Peyer's patch (tissue), 4 donors: Measurements from ENCODE around the gene PPFIBP2. TPM values are rescaled to one million over a fixed set of nuclear protein-coding genes. Genes with fewer than 3 reads are reported as not detected.
A peak's percentile ranks its signal among the peaks of the same experiment; 100 is the strongest.

ENCODE experiments used
- DNase-seq, 3 donors: peaks; one replicate each; pipeline ENCODE4 v3.0.0-alpha.2; 2017 to 2019
- H3K27ac ChIP-seq, 4 donors: fragments of 200-600 bp; sonication (generic); one replicate each; pipeline ENCODE4 v1.5.1; 2016 to 2019
- H3K27me3 ChIP-seq, 2 donors: fragments of 200-600 bp; sonication (generic); one replicate each; pipeline ENCODE4 v1.5.1; 2019
- H3K36me3 ChIP-seq, 3 donors: fragments of 200-600 bp; sonication (generic); one replicate each; pipeline ENCODE4 v1.5.1; 2016 to 2019
- H3K4me1 ChIP-seq, 4 donors: fragments of 200-600 bp; sonication (generic); one replicate each; pipeline ENCODE4 v1.5.1; 2016 to 2019
- H3K4me3 ChIP-seq, 4 donors: fragments of 200-600 bp; sonication (generic); 1 replicate in 3 of 4; 2 replicates in 1 of 4; pipeline ENCODE4 v1.5.1; 2016 to 2019; ENCODE audit warnings: mild to moderate bottlenecking in 1 of 4
- H3K9me3 ChIP-seq, 4 donors: fragments of 200-600 bp; sonication (generic); one replicate each; pipeline ENCODE4 v1.5.1; 2016 to 2019; ENCODE audit warnings: mild to moderate bottlenecking in 1 of 4
- POLR2A ChIP-seq, 2 donors: fragments of 450-650 bp; IDR thresholded peaks; one replicate each; pipeline ENCODE4 v1.5.1; 2017; ENCODE audit warnings: antibody characterized with exemption in 2 of 2, mild to moderate bottlenecking in 2 of 2, moderate library complexity in 2 of 2
- total RNA-seq, 4 donors: library from RNA; depleted of rRNA; stranded (reverse); fragments of >200 nt; gene quantifications; one replicate each; pipeline ENCODE4 v1.1.0, GENCODE V29; 2016
- TF ChIP-seq, protein P1 (sequence below), 6 experiments: fragments of 450-650 bp in 4 of 6; fragments of 200-600 bp in 2 of 6; sonication (generic) in 1 of 6; IDR thresholded peaks; one replicate each; pipeline ENCODE4 v1.5.1; 2017 to 2019; ENCODE audit warnings: antibody characterized with exemption in 6 of 6, mild to moderate bottlenecking in 3 of 6, moderate library complexity in 1 of 6

The PPFIBP2 gene
- total RNA-seq, 4 donors from 2014 or later: 74.6 to 245 (median 148) TPM

DNA sequence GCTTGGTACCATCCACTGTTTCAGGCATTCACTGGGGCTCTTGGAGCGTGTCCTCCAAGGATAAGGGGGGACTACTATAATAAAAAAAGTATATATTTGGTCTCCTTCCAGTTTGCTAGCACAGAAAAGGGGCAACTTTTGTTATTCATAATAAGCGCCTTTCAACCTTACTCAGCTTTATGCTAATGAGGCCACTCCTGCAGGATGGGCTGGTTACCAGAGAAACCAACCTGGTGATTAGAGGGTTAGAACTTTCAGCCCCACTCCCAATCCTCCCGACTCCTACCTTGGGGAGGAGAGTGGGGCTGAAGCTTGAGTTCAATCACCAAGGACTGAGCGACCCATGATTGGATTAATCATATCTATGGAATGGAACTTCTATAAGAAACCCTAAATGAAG lies 31.8 kb downstream of the PPFIBP2 start:
- Histone ChIP-seq H3K36me3 (peaks cover 0 to 5% (median 0%) of the 10 kb centered on the region in 3 donors), H3K4me1 (no peaks in the 10 kb centered on the region), H3K27me3 (no peaks in the 10 kb centered on the region), H3K27ac (no peak overlapping the region), H3K9me3 (no peaks in the 10 kb centered on the region), H3K4me3 (no peak overlapping the region)
- TF ChIP-seq, protein P1, sequence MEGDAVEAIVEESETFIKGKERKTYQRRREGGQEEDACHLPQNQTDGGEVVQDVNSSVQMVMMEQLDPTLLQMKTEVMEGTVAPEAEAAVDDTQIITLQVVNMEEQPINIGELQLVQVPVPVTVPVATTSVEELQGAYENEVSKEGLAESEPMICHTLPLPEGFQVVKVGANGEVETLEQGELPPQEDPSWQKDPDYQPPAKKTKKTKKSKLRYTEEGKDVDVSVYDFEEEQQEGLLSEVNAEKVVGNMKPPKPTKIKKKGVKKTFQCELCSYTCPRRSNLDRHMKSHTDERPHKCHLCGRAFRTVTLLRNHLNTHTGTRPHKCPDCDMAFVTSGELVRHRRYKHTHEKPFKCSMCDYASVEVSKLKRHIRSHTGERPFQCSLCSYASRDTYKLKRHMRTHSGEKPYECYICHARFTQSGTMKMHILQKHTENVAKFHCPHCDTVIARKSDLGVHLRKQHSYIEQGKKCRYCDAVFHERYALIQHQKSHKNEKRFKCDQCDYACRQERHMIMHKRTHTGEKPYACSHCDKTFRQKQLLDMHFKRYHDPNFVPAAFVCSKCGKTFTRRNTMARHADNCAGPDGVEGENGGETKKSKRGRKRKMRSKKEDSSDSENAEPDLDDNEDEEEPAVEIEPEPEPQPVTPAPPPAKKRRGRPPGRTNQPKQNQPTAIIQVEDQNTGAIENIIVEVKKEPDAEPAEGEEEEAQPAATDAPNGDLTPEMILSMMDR (IDR thresholded peaks at IDR 0.05): no peak
- no peak for DNase-seq

DNA sequence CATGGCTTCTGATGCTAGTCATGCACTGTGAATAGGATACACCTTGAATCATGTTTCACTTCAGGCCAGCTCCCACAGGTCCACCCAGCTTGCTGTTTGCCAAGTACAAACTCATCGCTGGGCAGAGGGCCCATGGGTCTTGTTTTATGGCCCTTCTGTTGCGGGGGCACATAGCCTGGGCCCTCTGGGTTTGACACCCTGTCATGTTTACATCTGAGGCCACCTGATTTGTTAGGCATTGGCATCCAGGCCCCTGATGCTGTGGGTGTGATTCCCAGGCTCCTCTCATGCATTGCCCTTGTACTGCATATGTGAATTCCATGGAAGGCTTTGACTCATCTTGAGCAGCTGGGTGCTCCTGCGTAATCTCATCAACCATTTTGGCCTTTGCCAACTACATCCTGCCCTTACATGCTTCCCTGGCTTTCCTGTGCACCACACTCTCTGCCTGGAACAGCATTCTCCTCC lies 32.6 kb downstream of the PPFIBP2 start:
- Histone ChIP-seq H3K27ac (no peak overlapping the region), H3K4me3 (no peak overlapping the region), H3K4me1 (no peaks in the 10 kb centered on the region), H3K9me3 (no peaks in the 10 kb centered on the region), H3K36me3 (peaks cover 0 to 6% (median 0%) of the 10 kb centered on the region in 3 donors), H3K27me3 (no peaks in the 10 kb centered on the region)
- no peak for DNase-seq
- TF ChIP-seq, protein P1 (IDR thresholded peaks at IDR 0.05): no peak
- no peak for TF ChIP-seq POLR2A (IDR thresholded peaks at IDR 0.05)

DNA sequence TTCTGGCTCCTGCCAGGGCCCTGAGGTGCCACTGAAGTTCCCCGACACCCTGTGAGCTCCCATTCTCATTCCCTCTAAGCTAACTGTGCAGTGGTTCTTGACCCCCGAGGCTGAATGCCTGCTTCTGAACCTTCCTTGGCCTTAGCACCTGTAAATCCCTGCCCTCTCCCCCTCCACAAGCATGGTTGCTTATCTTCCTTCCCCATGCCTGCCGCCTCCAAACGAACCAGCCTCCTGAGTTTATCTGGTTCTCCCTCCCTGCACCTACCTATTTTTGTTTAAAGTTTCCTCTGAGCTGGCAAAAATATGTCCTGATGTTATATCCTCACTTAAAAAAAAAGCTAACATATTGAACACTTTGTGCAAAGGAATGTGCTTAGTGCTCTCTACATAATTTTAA lies 33.9 kb downstream of the PPFIBP2 start:
- no peak overlapping the region for H3K27ac ChIP-seq
- TF ChIP-seq POLR2A (IDR thresholded peaks at IDR 0.05): no peak
- TF ChIP-seq, protein P1 (IDR thresholded peaks at IDR 0.05): no peak
- no peaks in the 10 kb centered on the region for H3K27me3 ChIP-seq
- H3K36me3 ChIP-seq: peaks cover 0 to 6% (median 0%) of the 10 kb centered on the region in 3 donors
- no peak for DNase-seq
- no peaks in the 10 kb centered on the region for H3K9me3 ChIP-seq
- no peak overlapping the region for H3K4me3 ChIP-seq
- H3K4me1 ChIP-seq: peaks cover 0 to 1% (median 0%) of the 10 kb centered on the region in 4 donors

- DNase-seq: peak; percentile 27 to 71 (median 69)
- no peak overlapping the region for H3K27ac ChIP-seq
- H3K9me3 ChIP-seq: no peaks in the 10 kb centered on the region
- TF ChIP-seq, protein P1 (IDR thresholded peaks at IDR 0.05): peak in 4 of 6 experiments; percentile 47 to 71 (median 68)
- TF ChIP-seq POLR2A (IDR thresholded peaks at IDR 0.05): no peak
- peaks cover 0 to 6% (median 0%) of the 10 kb centered on the region in 3 donors for H3K36me3 ChIP-seq
- no peak overlapping the region for H3K4me3 ChIP-seq
- peaks cover 0 to 4% (median 0%) of the 10 kb centered on the region in 4 donors for H3K4me1 ChIP-seq
- H3K27me3 ChIP-seq: no peaks in the 10 kb centered on the region
These were observed 35.0 kb downstream of the PPFIBP2 start for GRCh38 chr11:7548659-7549274.

GRCh38 chr11:7549681-7550080 lies 35.9 kb downstream of the PPFIBP2 start:
- Histone ChIP-seq H3K27me3 (no peaks in the 10 kb centered on the region), H3K4me3 (no peak overlapping the region), H3K9me3 (no peaks in the 10 kb centered on the region), H3K27ac (no peak overlapping the region), H3K36me3 (peaks cover 0 to 6% (median 0%) of the 10 kb centered on the region in 3 donors), H3K4me1 (peaks cover 0 to 4% (median 0%) of the 10 kb centered on the region in 4 donors)
- DNase-seq: no peak
- TF ChIP-seq POLR2A (IDR thresholded peaks at IDR 0.05): no peak
- TF ChIP-seq, protein P1 (IDR thresholded peaks at IDR 0.05): no peak
